Measurements from ENCODE around the gene CA4. TPM values are rescaled to one million over a fixed set of nuclear protein-coding genes. Genes with fewer than 3 reads are reported as not detected.

Gene CA4
- total and polyA plus RNA-seq, 9 of the 15 experiments (the other 6 are each of a cell fraction or from before 2014, with no cell fraction given), result 0.13 TPM; not detected in 7

DNA sequence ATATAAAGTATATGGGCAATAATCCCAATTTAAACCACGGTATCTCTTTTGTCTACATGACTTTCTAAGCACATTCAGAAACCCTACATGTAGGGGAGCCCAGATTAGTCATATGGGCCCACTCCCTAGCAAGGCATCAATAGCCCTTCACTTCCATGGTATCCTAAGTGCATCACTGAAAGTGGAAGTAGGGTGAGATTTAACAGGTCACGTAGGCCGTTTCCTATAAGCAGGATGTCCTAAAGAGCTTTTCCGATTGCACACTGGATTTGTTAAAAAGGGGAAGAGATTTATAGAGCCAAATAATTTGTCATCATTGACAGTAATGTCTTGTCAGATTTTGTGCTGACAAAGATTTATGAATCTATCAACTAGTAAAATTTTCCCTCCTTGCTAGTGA lies 39.0 kb downstream of the CA4 start:
- DNase-seq (ENCODE audit: extremely low read depth in 1 of 4, low spot score in 3 of 4) (no peak), FAIRE-seq (no peak), ATAC-seq (no peak)
- Histone ChIP-seq H3K79me2 (ENCODE audit: control insufficient read depth, insufficient read depth, low read length) (no peaks in the 10 kb centered on the region), H3K36me3 (ENCODE audit: control insufficient read depth, insufficient read depth, low read length) (peaks cover 87% of the 10 kb centered on the region), H3K9me3 (replicated peaks; ENCODE audit: control insufficient read depth, insufficient read depth, low read depth, low read length) (no peaks in the 10 kb centered on the region), H3K27ac (ENCODE audit: extremely low read depth, low read depth, low read length) (no peak overlapping the region), H3K9ac (ENCODE audit: insufficient read depth in 1 of 2, low read depth in 2 of 2, low read length in 2 of 2) (no peak overlapping the region), H3K27me3 (ENCODE audit: control insufficient read depth in 2 of 2, insufficient read depth in 2 of 2, low read length in 2 of 2) (no peaks in the 10 kb centered on the region), H3K4me1 (replicated peaks in 1 of 2; ENCODE audit: control insufficient read depth in 2 of 2, insufficient read depth in 2 of 2, low read length in 2 of 2) (peaks cover 0 to 8% of the 10 kb centered on the region in 2 experiments; a peak in 3 of 5 replicates), H2AFZ (ENCODE audit: low read depth, low read length) (no peak overlapping the region), H3K4me2 (ENCODE audit: insufficient read depth, low read length) (no peak overlapping the region), H4K20me1 (replicated peaks; ENCODE audit: control insufficient read depth, insufficient read depth, low read length) (no peaks in the 10 kb centered on the region), H3K9me1 (ENCODE audit: control insufficient read depth, insufficient read depth, low read length) (no peaks in the 10 kb centered on the region), H3K4me3 (no peak overlapping the region)
- 97% methylated on average over 4 of the region's 4 CpGs for WGBS (ENCODE audit: insufficient coverage, low coverage, missing lambda C conversion rate)
- POLR2A ChIA-PET, result no interaction called here
- no TSS peak for BruUV-seq (replicated peaks)
- TF ChIP-seq, protein P1, sequence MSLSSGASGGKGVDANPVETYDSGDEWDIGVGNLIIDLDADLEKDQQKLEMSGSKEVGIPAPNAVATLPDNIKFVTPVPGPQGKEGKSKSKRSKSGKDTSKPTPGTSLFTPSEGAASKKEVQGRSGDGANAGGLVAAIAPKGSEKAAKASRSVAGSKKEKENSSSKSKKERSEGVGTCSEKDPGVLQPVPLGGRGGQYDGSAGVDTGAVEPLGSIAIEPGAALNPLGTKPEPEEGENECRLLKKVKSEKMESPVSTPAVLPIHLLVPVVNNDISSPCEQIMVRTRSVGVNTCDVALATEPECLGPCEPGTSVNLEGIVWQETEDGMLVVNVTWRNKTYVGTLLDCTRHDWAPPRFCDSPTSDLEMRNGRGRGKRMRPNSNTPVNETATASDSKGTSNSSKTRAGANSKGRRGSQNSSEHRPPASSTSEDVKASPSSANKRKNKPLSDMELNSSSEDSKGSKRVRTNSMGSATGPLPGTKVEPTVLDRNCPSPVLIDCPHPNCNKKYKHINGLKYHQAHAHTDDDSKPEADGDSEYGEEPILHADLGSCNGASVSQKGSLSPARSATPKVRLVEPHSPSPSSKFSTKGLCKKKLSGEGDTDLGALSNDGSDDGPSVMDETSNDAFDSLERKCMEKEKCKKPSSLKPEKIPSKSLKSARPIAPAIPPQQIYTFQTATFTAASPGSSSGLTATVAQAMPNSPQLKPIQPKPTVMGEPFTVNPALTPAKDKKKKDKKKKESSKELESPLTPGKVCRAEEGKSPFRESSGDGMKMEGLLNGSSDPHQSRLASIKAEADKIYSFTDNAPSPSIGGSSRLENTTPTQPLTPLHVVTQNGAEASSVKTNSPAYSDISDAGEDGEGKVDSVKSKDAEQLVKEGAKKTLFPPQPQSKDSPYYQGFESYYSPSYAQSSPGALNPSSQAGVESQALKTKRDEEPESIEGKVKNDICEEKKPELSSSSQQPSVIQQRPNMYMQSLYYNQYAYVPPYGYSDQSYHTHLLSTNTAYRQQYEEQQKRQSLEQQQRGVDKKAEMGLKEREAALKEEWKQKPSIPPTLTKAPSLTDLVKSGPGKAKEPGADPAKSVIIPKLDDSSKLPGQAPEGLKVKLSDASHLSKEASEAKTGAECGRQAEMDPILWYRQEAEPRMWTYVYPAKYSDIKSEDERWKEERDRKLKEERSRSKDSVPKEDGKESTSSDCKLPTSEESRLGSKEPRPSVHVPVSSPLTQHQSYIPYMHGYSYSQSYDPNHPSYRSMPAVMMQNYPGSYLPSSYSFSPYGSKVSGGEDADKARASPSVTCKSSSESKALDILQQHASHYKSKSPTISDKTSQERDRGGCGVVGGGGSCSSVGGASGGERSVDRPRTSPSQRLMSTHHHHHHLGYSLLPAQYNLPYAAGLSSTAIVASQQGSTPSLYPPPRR (CRISPR knock-in tag; IDR thresholded peaks at IDR 0.05; ENCODE audit: borderline replicate concordance), result no peak
- TF ChIP-seq MEIS2 (IDR thresholded peaks at IDR 0.05; ENCODE audit: partially characterized antibody) (peak; percentile 22), BMI1 (IDR thresholded peaks at IDR 0.05; ENCODE audit: low read length) (no peak)
- TF ChIP-seq, protein P2, sequence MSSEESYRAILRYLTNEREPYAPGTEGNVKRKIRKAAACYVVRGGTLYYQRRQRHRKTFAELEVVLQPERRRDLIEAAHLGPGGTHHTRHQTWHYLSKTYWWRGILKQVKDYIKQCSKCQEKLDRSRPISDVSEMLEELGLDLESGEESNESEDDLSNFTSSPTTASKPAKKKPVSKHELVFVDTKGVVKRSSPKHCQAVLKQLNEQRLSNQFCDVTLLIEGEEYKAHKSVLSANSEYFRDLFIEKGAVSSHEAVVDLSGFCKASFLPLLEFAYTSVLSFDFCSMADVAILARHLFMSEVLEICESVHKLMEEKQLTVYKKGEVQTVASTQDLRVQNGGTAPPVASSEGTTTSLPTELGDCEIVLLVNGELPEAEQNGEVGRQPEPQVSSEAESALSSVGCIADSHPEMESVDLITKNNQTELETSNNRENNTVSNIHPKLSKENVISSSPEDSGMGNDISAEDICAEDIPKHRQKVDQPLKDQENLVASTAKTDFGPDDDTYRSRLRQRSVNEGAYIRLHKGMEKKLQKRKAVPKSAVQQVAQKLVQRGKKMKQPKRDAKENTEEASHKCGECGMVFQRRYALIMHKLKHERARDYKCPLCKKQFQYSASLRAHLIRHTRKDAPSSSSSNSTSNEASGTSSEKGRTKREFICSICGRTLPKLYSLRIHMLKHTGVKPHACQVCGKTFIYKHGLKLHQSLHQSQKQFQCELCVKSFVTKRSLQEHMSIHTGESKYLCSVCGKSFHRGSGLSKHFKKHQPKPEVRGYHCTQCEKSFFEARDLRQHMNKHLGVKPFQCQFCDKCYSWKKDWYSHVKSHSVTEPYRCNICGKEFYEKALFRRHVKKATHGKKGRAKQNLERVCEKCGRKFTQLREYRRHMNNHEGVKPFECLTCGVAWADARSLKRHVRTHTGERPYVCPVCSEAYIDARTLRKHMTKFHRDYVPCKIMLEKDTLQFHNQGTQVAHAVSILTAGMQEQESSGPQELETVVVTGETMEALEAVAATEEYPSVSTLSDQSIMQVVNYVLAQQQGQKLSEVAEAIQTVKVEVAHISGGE (CRISPR knock-in tag; IDR thresholded peaks at IDR 0.05), result peak in 1 of 3 experiments; percentile 15; a peak in 2 of 6 replicates
- in situ Hi-C loops (cut with MboI), result no loop called here
- CTCF ChIA-PET (ENCODE audit: low intra/inter-chr PET ratio), result no interaction called here
- intact Hi-C loops (cut with micrococcal nuclease), result no loop called here
